ENCODE measurements around the gene BIRC3.
"Not testable (repeated sequence)": the region's sequence is repeated elsewhere in the genome, so short reads cannot be mapped to it uniquely, and the experiment has no call there.

The BIRC3 gene

GRCh38 chr11:102361086-102362031 lies 44.1 kb downstream of the BIRC3 start:
- peak; percentile 78 for FAIRE-seq
- no peak for DNase-seq (ENCODE audit: extremely low spot score, insufficient read length, low read depth)

GRCh38 chr11:102364991-102365390 lies 47.7 kb downstream of the BIRC3 start:
- DNase-seq (ENCODE audit: extremely low spot score, insufficient read length, low read depth) (no peak), FAIRE-seq (no peak)

GRCh38 chr11:102367364-102367763 lies 50.1 kb downstream of the BIRC3 start:
- no peak for DNase-seq (ENCODE audit: extremely low spot score, insufficient read length, low read depth)
- FAIRE-seq: no peak

- peak; percentile 54 for DNase-seq (ENCODE audit: extremely low spot score, insufficient read length, low read depth)
- FAIRE-seq: peak; percentile 94
These were observed 51.2 kb downstream of the BIRC3 start for GRCh38 chr11:102368472-102368871.

DNA sequence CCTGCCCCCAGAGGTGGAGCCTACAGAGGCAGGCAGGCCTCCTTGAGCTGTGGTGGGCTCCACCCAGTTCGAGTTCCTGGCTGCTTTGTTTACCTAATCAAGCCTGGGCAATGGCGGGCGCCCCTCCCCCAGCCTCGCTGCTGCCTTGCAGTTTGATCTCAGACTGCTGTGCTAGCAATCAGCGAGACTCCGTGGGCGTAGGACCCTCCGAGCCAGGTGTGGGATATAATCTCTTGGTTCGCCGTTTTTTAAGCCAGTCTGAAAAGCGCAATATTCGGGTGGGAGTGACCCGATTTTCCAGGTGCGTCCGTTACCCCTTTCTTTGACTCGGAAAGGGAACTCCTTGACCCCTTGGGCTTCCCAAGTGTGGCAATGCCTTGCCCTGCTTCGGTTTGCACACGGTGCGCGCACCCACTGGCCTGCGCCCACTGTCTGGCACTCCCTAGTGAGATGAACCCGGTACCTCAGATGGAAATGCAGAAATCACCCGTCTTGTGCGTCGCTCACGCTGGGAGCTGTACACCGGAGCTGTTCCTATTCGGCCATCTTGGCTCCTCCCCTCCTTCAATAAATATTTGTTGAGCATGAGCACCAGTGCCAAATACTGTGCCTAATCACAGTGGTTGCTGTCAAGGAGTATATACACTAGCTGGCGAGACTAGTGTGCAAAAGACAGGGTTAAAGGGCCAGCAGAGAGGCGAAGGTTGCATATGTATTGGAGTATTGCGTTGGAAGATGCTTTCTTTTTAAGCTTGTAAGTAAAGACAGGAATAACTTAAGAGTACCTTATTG lies 57.5 kb downstream of the BIRC3 start:
- not testable (repeated sequence) for DNase-seq (ENCODE audit: extremely low spot score, insufficient read length, low read depth); FAIRE-seq

DNA sequence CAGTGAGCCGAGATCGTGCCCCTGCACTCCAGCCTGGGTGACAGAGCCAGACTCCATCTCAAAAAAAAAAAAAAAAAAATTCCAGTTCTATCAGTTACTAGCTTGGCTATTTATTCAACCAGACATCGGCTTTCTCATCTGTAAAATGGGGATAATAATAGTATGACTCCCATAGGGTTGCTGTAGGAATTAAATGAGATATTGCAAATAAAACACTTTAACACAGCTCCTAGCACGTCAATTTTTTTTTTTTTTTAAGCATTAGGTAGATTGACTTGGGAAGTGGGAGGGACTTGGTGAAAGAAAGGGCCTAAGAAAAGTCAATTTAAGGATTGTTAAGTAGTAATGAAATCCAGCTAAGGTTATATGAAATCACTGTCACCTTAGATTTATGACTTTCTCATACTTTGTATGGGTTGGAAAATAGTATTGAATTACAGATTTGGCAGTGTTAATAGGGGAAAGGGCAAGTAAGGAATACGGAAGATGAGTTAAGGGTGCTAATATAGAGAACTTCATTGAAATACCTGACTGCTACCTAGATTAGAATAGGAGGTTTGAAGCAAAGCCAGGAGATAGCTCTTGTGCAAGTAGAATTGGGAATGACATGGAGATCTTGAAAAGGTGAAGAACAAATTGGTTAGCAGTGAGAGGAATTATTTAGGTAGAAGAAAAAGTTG lies 58.6 kb downstream of the BIRC3 start:
- FAIRE-seq: no peak

GRCh38 chr11:102377891-102378290 lies 60.6 kb downstream of the BIRC3 start:
- FAIRE-seq: no peak

More for the DNA sequence above, 58.6 kb downstream of the BIRC3 start:
- DNase-seq (ENCODE audit: extremely low spot score, insufficient read length, low read depth): no peak

DNA sequence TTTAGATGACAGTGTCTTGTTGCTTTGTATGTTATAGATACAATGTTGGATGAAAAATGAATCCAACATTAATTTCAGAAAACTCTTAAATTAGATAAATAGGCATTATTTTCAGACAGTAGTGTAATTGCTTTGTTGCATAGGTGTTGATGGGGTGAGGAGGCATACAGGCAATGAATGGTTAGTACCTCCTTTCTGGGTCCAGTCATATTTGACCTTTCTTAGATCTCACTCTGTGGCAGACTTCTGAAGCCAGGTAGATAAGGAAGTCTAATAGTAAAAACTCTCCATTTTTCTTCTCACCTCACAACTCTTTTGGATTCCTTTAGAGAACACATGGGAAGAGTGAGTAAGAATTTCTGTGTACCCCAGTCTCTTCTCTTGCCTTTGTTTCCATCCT lies 61.5 kb downstream of the BIRC3 start:
- no peak for DNase-seq (ENCODE audit: extremely low spot score, insufficient read length, low read depth)
- FAIRE-seq: no peak

More at GRCh38 chr11:102377891-102378290, 60.6 kb downstream of the BIRC3 start:
- DNase-seq (ENCODE audit: extremely low spot score, insufficient read length, low read depth): no peak

DNA sequence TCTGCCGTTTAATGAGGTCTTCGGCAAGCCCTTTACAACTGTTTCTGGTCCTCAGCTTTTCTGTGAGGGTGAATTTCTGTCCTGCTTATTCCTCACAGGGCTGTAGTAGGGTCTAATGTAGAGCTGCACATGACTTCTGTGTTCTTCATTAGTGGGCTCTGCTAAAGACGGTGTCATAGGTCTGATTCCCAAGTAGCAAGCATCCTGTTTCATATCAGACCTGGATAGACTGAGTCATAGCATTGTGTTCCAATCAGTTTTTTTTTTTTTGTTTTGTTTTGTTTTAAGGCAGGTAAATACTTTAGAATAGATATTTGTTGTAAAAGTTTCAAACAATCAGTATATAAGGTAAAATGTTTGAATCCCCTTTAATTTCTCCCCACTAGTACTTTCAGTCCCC lies 65.1 kb downstream of the BIRC3 start:
- no peak for DNase-seq (ENCODE audit: extremely low spot score, insufficient read length, low read depth)
- no peak for FAIRE-seq

- DNase-seq (ENCODE audit: extremely low spot score, insufficient read length, low read depth) (no peak), FAIRE-seq (no peak)
These were observed 66.6 kb downstream of the BIRC3 start for GRCh38 chr11:102383839-102384238.

GRCh38 chr11:102384419-102385079 lies 67.3 kb downstream of the BIRC3 start:
- FAIRE-seq (no peak), DNase-seq (ENCODE audit: extremely low spot score, insufficient read length, low read depth) (no peak)

GRCh38 chr11:102385085-102386007 lies 68.1 kb downstream of the BIRC3 start:
- no peak for FAIRE-seq

GRCh38 chr11:102386136-102386734 lies 69.0 kb downstream of the BIRC3 start:
- no peak for FAIRE-seq
- DNase-seq (ENCODE audit: extremely low spot score, insufficient read length, low read depth): no peak

More at GRCh38 chr11:102385085-102386007, 68.1 kb downstream of the BIRC3 start:
- no peak for DNase-seq (ENCODE audit: extremely low spot score, insufficient read length, low read depth)

DNA sequence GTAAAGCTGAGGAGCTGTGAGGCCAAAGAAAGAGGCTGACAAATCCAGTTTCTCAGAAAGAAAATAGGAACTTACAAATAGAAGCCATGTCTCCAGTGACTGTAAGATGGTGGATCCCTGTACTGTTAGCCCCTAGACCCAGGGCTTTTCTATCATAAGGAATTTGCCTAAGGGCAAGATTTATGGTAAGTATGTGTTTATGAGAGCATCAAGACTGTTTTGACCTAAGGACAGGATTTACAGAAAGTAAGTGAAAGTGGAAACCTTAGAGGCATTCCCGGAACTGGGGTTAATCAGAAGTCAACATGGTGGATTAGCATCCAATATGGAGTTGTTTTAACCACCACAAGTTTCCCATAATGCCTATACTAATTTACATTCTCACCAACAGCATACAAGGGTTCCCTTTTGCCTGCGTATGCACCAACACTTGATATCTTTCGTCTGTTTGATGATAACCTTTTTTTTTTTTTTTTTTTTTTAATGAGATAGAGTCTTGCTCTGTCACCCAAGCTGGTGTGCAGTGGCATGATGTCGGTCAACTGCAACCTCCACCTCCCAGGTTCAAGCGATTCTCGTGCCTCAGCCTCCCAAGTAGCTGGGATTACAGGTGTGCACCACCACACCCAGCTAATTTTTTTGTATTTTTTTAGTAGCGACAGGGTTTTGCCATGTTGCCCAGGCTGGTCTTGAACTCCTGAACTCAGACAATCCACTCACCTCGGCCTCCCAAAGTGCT lies 69.9 kb downstream of the BIRC3 start:
- FAIRE-seq (no peak), DNase-seq (ENCODE audit: extremely low spot score, insufficient read length, low read depth) (no peak)

Data from GM18507 (cell line).